Suprapubic skin (tissue), 4 donors: Measurements from ENCODE around the gene C1orf50. TPM values are rescaled to one million over a fixed set of nuclear protein-coding genes. Genes with fewer than 3 reads are reported as not detected.

Source experiments
- DNase-seq, 2 donors: peaks; one replicate each; pipeline ENCODE4 v3.0.0-alpha.2; 2019; ENCODE audit warnings: low spot score in 2 of 2
- H3K27ac ChIP-seq: fragments of 200-600 bp; sonication (generic); one replicate; pipeline ENCODE4 v1.5.1; 2019
- H3K27me3 ChIP-seq: fragments of 200-600 bp; sonication (generic); one replicate; pipeline ENCODE4 v1.5.1; 2019
- H3K36me3 ChIP-seq: fragments of 200-600 bp; sonication (generic); one replicate; pipeline ENCODE4 v1.5.1; 2019
- H3K4me1 ChIP-seq: fragments of 200-600 bp; sonication (generic); one replicate; pipeline ENCODE4 v1.5.1; 2019
- H3K4me3 ChIP-seq: fragments of 200-600 bp; sonication (generic); one replicate; pipeline ENCODE4 v1.5.1; 2019; ENCODE audit warnings: mild to moderate bottlenecking
- H3K9me3 ChIP-seq: fragments of 200-600 bp; sonication (generic); one replicate; pipeline ENCODE4 v1.5.1; 2019
- CTCF ChIP-seq, 2 donors: fragments of 200-600 bp in 1 of 2; fragments of 450-650 bp in 1 of 2; sonication (generic) in 1 of 2; IDR thresholded peaks; one replicate each; pipeline ENCODE4 v1.5.1; 2016 to 2019; ENCODE audit warnings: antibody characterized with exemption in 2 of 2, mild to moderate bottlenecking in 1 of 2, moderate library complexity in 1 of 2
- EP300 ChIP-seq: sonication (generic); formaldehyde crosslinking; IDR thresholded peaks from one replicate; pipeline ENCODE4 v1.6.1; 2017; ENCODE audit warnings: antibody characterized with exemption
- POLR2A ChIP-seq, 2 donors: fragments of 450-650 bp; IDR thresholded peaks; one replicate each; pipeline ENCODE4 v1.6.1; 2017; ENCODE audit warnings: antibody characterized with exemption in 2 of 2, mild to moderate bottlenecking in 2 of 2, moderate library complexity in 2 of 2
- POLR2AphosphoS5 ChIP-seq, 3 donors: sonication (generic); formaldehyde crosslinking; IDR thresholded peaks; one replicate each; pipeline ENCODE4 v1.6.1; 2017; ENCODE audit warnings: antibody characterized with exemption in 3 of 3
- WGBS: methylation state at CpG from one replicate; pipeline ENCODE4 v1.1.5; 2018; 5-methylcytosine and 5-hydroxymethylcytosine counted together
- total RNA-seq, 4 donors: library from RNA; depleted of rRNA; stranded (reverse); fragments of >200 nt; gene quantifications; one replicate each; pipeline ENCODE4 v1.1.0, GENCODE V29; 2016

C1orf50 gene
- total RNA-seq, 4 donors from 2014 or later = 2.2 to 7.6 (median 3.1) TPM

GRCh38 chr1:42734201-42735035 is 32.6 kb upstream of the C1orf50 start:
- Histone ChIP-seq H3K4me3 (no peak overlapping the region), H3K27me3 (no peaks in the 10 kb centered on the region), H3K4me1 (peaks cover 29% of the 10 kb centered on the region), H3K9me3 (no peaks in the 10 kb centered on the region), H3K36me3 (no peaks in the 10 kb centered on the region), H3K27ac (no peak overlapping the region)
- 94% methylated on average over 6 of the region's 7 CpGs for WGBS
- peak in 1 of 2 donors; percentile 14 for DNase-seq
- no peak for TF ChIP-seq CTCF (IDR thresholded peaks at IDR 0.05)
- TF ChIP-seq EP300 = no peak
- TF ChIP-seq POLR2A (IDR thresholded peaks at IDR 0.05) = no peak
- TF ChIP-seq POLR2AphosphoS5 (IDR thresholded peaks at IDR 0.05) = no peak

- Histone ChIP-seq H3K27ac (no peak overlapping the region), H3K27me3 (no peaks in the 10 kb centered on the region), H3K36me3 (no peaks in the 10 kb centered on the region), H3K4me1 (peaks cover 33% of the 10 kb centered on the region), H3K9me3 (no peaks in the 10 kb centered on the region), H3K4me3 (no peak overlapping the region)
- DNase-seq = no peak
- WGBS = 81% methylated on average over 7 of the region's 11 CpGs
- TF ChIP-seq POLR2A (IDR thresholded peaks at IDR 0.05) = no peak
- no peak for TF ChIP-seq POLR2AphosphoS5 (IDR thresholded peaks at IDR 0.05)
- no peak for TF ChIP-seq CTCF (IDR thresholded peaks at IDR 0.05)
- no peak for TF ChIP-seq EP300
These were observed 32.0 kb upstream of the C1orf50 start for GRCh38 chr1:42735056-42735455.

- peak in 1 of 2 donors; percentile 58 for DNase-seq
- H3K27ac ChIP-seq = no peak overlapping the region
- no CpG with 5 or more reads among the region's 14 CpGs for WGBS
- no peaks in the 10 kb centered on the region for H3K27me3 ChIP-seq
- TF ChIP-seq POLR2A (IDR thresholded peaks at IDR 0.05) = no peak
- no peak for TF ChIP-seq EP300
- no peak for TF ChIP-seq CTCF (IDR thresholded peaks at IDR 0.05)
- TF ChIP-seq POLR2AphosphoS5 (IDR thresholded peaks at IDR 0.05) = no peak
- H3K4me3 ChIP-seq = no peak overlapping the region
- H3K4me1 ChIP-seq = peaks cover 37% of the 10 kb centered on the region
- no peaks in the 10 kb centered on the region for H3K36me3 ChIP-seq
- no peaks in the 10 kb centered on the region for H3K9me3 ChIP-seq
These were observed 31.5 kb upstream of the C1orf50 start for GRCh38 chr1:42735477-42736105.

GRCh38 chr1:42736152-42736551 is 30.9 kb upstream of the C1orf50 start:
- Histone ChIP-seq H3K36me3 (no peaks in the 10 kb centered on the region), H3K27ac (no peak overlapping the region), H3K9me3 (no peaks in the 10 kb centered on the region), H3K4me1 (peaks cover 37% of the 10 kb centered on the region), H3K27me3 (no peaks in the 10 kb centered on the region), H3K4me3 (no peak overlapping the region)
- 41% methylated on average over 4 of the region's 4 CpGs for WGBS
- peak in 1 of 2 donors; percentile 42 for DNase-seq
- TF ChIP-seq POLR2A (IDR thresholded peaks at IDR 0.05) = no peak
- no peak for TF ChIP-seq CTCF (IDR thresholded peaks at IDR 0.05)

- no peak overlapping the region for H3K27ac ChIP-seq
- WGBS = 85% methylated on average over 8 of the region's 8 CpGs
- no peaks in the 10 kb centered on the region for H3K36me3 ChIP-seq
- peaks cover 35% of the 10 kb centered on the region for H3K4me1 ChIP-seq
- H3K4me3 ChIP-seq = no peak overlapping the region
- H3K9me3 ChIP-seq = no peaks in the 10 kb centered on the region
- TF ChIP-seq CTCF (IDR thresholded peaks at IDR 0.05) (no peak), POLR2AphosphoS5 (IDR thresholded peaks at IDR 0.05) (no peak), POLR2A (IDR thresholded peaks at IDR 0.05) (no peak), EP300 (no peak)
- H3K27me3 ChIP-seq = no peaks in the 10 kb centered on the region
- DNase-seq = peak; percentile 48 to 49
These were observed 30.4 kb upstream of the C1orf50 start for GRCh38 chr1:42736571-42737200.
